Measurements from ENCODE around the gene PRSS38. TPM values are rescaled to one million over a fixed set of nuclear protein-coding genes. Genes with fewer than 3 reads are reported as not detected.

The PRSS38 gene
- total and polyA plus RNA-seq, 12 donors = not detected

GRCh38 chr1:227805606-227806197, 9.8 kb upstream of the PRSS38 start:
- DNase-seq (no peak), ATAC-seq (no peak)
- no peak overlapping the region for H3K27ac ChIP-seq
- peaks cover 0 to 15% (median 0%) of the 10 kb centered on the region in 7 donors for H3K27me3 ChIP-seq
- H3K36me3 ChIP-seq = no peaks in the 10 kb centered on the region
- no peaks in the 10 kb centered on the region for H3K4me1 ChIP-seq
- no peak overlapping the region for H3K4me3 ChIP-seq
- WGBS, 2 donors = 66 to 67% methylated on average over 6 of the region's 6 CpGs
- no peak for TF ChIP-seq CTCF (IDR thresholded peaks at IDR 0.05)
- intact Hi-C loops (cut with DNase I) = no loop called here
- peaks cover 0 to 27% (median 4%) of the 10 kb centered on the region in 11 donors for H3K9me3 ChIP-seq

GRCh38 chr1:227808566-227808965, 6.9 kb upstream of the PRSS38 start:
- Histone ChIP-seq H3K36me3 (no peaks in the 10 kb centered on the region), H3K27ac (no peak overlapping the region), H3K4me1 (no peaks in the 10 kb centered on the region), H3K4me3 (no peak overlapping the region), H3K27me3 (peaks cover 0 to 15% (median 0%) of the 10 kb centered on the region in 7 donors), H3K9me3 (peaks cover 0 to 32% (median 6%) of the 10 kb centered on the region in 11 donors)
- no peak for TF ChIP-seq CTCF (IDR thresholded peaks at IDR 0.05)
- no peak for DNase-seq
- intact Hi-C loops (cut with DNase I) = no loop called here
- WGBS, 2 donors = 72 to 76% methylated on average over 1 of the region's 1 CpG
- ATAC-seq = no peak

GRCh38 chr1:227809026-227809425, 6.4 kb upstream of the PRSS38 start:
- H3K27me3 ChIP-seq = peaks cover 0 to 15% (median 0%) of the 10 kb centered on the region in 7 donors
- peaks cover 0 to 32% (median 11%) of the 10 kb centered on the region in 11 donors for H3K9me3 ChIP-seq
- no peaks in the 10 kb centered on the region for H3K4me1 ChIP-seq
- intact Hi-C loops (cut with DNase I) = no loop called here
- DNase-seq (no peak), ATAC-seq (no peak)
- no peak overlapping the region for H3K27ac ChIP-seq
- H3K36me3 ChIP-seq = no peaks in the 10 kb centered on the region
- whole genome bisulfite sequencing, 2 donors = 78 to 86% methylated on average over 2 of the region's 2 CpGs
- H3K4me3 ChIP-seq = no peak overlapping the region
- no peak for TF ChIP-seq CTCF (IDR thresholded peaks at IDR 0.05)

- no peak for ATAC-seq
- Histone ChIP-seq H3K9me3 (peaks cover 0 to 35% (median 18%) of the 10 kb centered on the region in 11 donors), H3K4me1 (no peaks in the 10 kb centered on the region), H3K4me3 (no peak overlapping the region), H3K27me3 (no peaks in the 10 kb centered on the region), H3K27ac (no peak overlapping the region), H3K36me3 (no peaks in the 10 kb centered on the region)
- TF ChIP-seq CTCF (IDR thresholded peaks at IDR 0.05) = no peak
- 93 to 100% methylated on average over 2 of the region's 2 CpGs for WGBS, 2 donors
- DNase-seq = no peak
- intact Hi-C loops (cut with DNase I) = no loop called here
These were observed 1.5 kb upstream of the PRSS38 start for GRCh38 chr1:227813962-227814361.

Data from heart right ventricle (tissue), 16 donors.